Naive thymus-derived CD8-positive, alpha-beta T cell (primary cell): Measurements from ENCODE around the gene FRMD5. TPM values are rescaled to one million over a fixed set of nuclear protein-coding genes. Genes with fewer than 3 reads are reported as not detected.

Experiments
- ATAC-seq, 2 donors: fragments of 150-1000 bp; cut with Tn5 transposase in 1 of 2; sonication (Bioruptor Pico), chemical (Tn5 transposase) in 1 of 2; 1 replicate in 1 of 2; 2 replicates in 1 of 2; pipeline ENCODE4 v1.10.0; 2021; ENCODE audit warnings: mild to moderate bottlenecking in 2 of 2, moderate library complexity in 2 of 2
- POLR2A ChIA-PET: fragments of 350-600 bp; sonication (Branson Sonifier 250); formaldehyde crosslinking; loops from one replicate; lab custom pipeline; 2021; ENCODE audit warnings: antibody characterized with exemption; lab: Charles Lee
- DNase-seq, 10 donors: peaks; one replicate each; pipeline versions ENCODE4 v3.0.0 to v3.0.0-alpha.2; 2020 to 2022
- H3K27ac Mint-ChIP-seq, 10 donors: one replicate each; pipeline ENCODE4 v1.8.0; 2020 to 2022; ENCODE audit warnings: mild to moderate bottlenecking in 10 of 10, mixed read lengths in 10 of 10, moderate library complexity in 4 of 10, inconsistent platforms in 1 of 10
- H3K27me3 Mint-ChIP-seq, 5 donors: one replicate each; pipeline ENCODE4 v1.8.0; 2021 to 2022; ENCODE audit warnings: mixed read lengths in 5 of 5
- H3K36me3 Mint-ChIP-seq, 3 donors: one replicate each; pipeline ENCODE4 v1.8.0; 2020 to 2022; ENCODE audit warnings: mixed read lengths in 3 of 3, mild to moderate bottlenecking in 2 of 3, inconsistent platforms in 1 of 3
- H3K4me1 Mint-ChIP-seq, 4 donors: one replicate each; pipeline ENCODE4 v1.8.0; 2021 to 2022; ENCODE audit warnings: mixed read lengths in 4 of 4
- H3K4me3 Mint-ChIP-seq, 10 donors: one replicate each; pipeline ENCODE4 v1.8.0; 2020 to 2022; ENCODE audit warnings: mild to moderate bottlenecking in 10 of 10, mixed read lengths in 10 of 10, moderate library complexity in 6 of 10, inconsistent platforms in 1 of 10
- H3K9me3 Mint-ChIP-seq, 9 donors: one replicate each; pipeline ENCODE4 v1.8.0; 2020 to 2022; ENCODE audit warnings: mixed read lengths in 9 of 9, mild to moderate bottlenecking in 3 of 9, inconsistent platforms in 1 of 9, moderate library complexity in 1 of 9
- polyA plus RNA-seq, 3 donors: library from polyadenylated mRNA; unstranded; fragments of 300-500 nt; fragmentation: Illumina TruSeq; gene quantifications; one replicate each; pipeline ENCODE4 v1.2.3, GENCODE V29; 2021
- total RNA-seq, 8 experiments: library from RNA in 2 of 8; stranded (reverse) in 2 of 8; gene quantifications; one replicate each; pipeline ENCODE4 v1.2.3 and lab custom pipeline; 2021 to 2026

The FRMD5 gene
- total and polyA plus RNA-seq, 5 experiments from 2014 or later, result 0.14 to 0.21 (median 0.18) TPM; not detected in 1

- Mint-ChIP-seq H3K36me3 (no peaks in the 10 kb centered on the region), H3K9me3 (no peaks in the 10 kb centered on the region), H3K27me3 (peaks cover 17 to 72% (median 50%) of the 10 kb centered on the region in 5 donors), H3K4me3 (no peak overlapping the region), H3K4me1 (peaks cover 9 to 15% (median 10%) of the 10 kb centered on the region in 4 donors), H3K27ac (no peak overlapping the region)
- DNase-seq (no peak), ATAC-seq (no peak)
- POLR2A ChIA-PET, result no interaction called here
Observed at GRCh38 chr15:44199393-44199792, 4.3 kb upstream of the FRMD5 start.

GRCh38 chr15:44194323-44195150, 534 bp downstream of the FRMD5 start:
- Mint-ChIP-seq H3K4me1 (peaks cover 9 to 22% (median 19%) of the 10 kb centered on the region in 4 donors), H3K4me3 (peak overlapping the region; percentile 85 to 96 (median 91)), H3K36me3 (no peaks in the 10 kb centered on the region), H3K27ac (peak overlapping the region in 1 of 10 donors; percentile 75), H3K27me3 (peaks cover 35 to 68% (median 59%) of the 10 kb centered on the region in 5 donors), H3K9me3 (no peaks in the 10 kb centered on the region)
- POLR2A ChIA-PET, result interaction anchor here (0.8 kb wide), 1 partner anchor 9 kb away, joined by 3 read pairs; no protein-coding TSS in a partner anchor
- ATAC-seq (peak; percentile 48 to 52), DNase-seq (peak; percentile 11 to 76 (median 36))

- H3K4me3 Mint-ChIP-seq, result peak overlapping the region; percentile 68 to 88 (median 80)
- peak overlapping the region in 1 of 10 donors; percentile 61 for H3K27ac Mint-ChIP-seq
- no peak for ATAC-seq
- peak in 1 of 10 donors; percentile 3 for DNase-seq
- POLR2A ChIA-PET, result no interaction called here
- no peaks in the 10 kb centered on the region for H3K9me3 Mint-ChIP-seq
- H3K4me1 Mint-ChIP-seq, result peaks cover 9 to 22% (median 19%) of the 10 kb centered on the region in 4 donors
- peaks cover 32 to 63% (median 55%) of the 10 kb centered on the region in 5 donors for H3K27me3 Mint-ChIP-seq
- no peaks in the 10 kb centered on the region for H3K36me3 Mint-ChIP-seq
Observed at GRCh38 chr15:44193651-44194322, 1.3 kb downstream of the FRMD5 start.

- no peaks in the 10 kb centered on the region for H3K36me3 Mint-ChIP-seq
- no peaks in the 10 kb centered on the region for H3K9me3 Mint-ChIP-seq
- H3K27ac Mint-ChIP-seq, result no peak overlapping the region
- ATAC-seq, result no peak
- peaks cover 0 to 6% (median 2%) of the 10 kb centered on the region in 4 donors for H3K4me1 Mint-ChIP-seq
- no peak overlapping the region for H3K4me3 Mint-ChIP-seq
- H3K27me3 Mint-ChIP-seq, result peaks cover 21 to 44% (median 32%) of the 10 kb centered on the region in 5 donors
- DNase-seq, result no peak
- POLR2A ChIA-PET, result no interaction called here
Observed at GRCh38 chr15:44188795-44189194, 6.3 kb downstream of the FRMD5 start.

- POLR2A ChIA-PET, result no interaction called here
- DNase-seq (no peak), ATAC-seq (no peak)
- H3K27me3 Mint-ChIP-seq, result peaks cover 7 to 25% (median 17%) of the 10 kb centered on the region in 5 donors
- H3K27ac Mint-ChIP-seq, result no peak overlapping the region
- no peaks in the 10 kb centered on the region for H3K36me3 Mint-ChIP-seq
- no peak overlapping the region for H3K4me3 Mint-ChIP-seq
- no peaks in the 10 kb centered on the region for H3K9me3 Mint-ChIP-seq
- H3K4me1 Mint-ChIP-seq, result no peaks in the 10 kb centered on the region
Observed at GRCh38 chr15:44186705-44187104, 8.4 kb downstream of the FRMD5 start.

- H3K4me1 Mint-ChIP-seq, result no peaks in the 10 kb centered on the region
- no peaks in the 10 kb centered on the region for H3K9me3 Mint-ChIP-seq
- DNase-seq (no peak), ATAC-seq (no peak)
- no peak overlapping the region for H3K4me3 Mint-ChIP-seq
- peaks cover 0 to 12% (median 4%) of the 10 kb centered on the region in 5 donors for H3K27me3 Mint-ChIP-seq
- POLR2A ChIA-PET, result no interaction called here
- H3K36me3 Mint-ChIP-seq, result no peaks in the 10 kb centered on the region
- H3K27ac Mint-ChIP-seq, result no peak overlapping the region
Observed at GRCh38 chr15:44183363-44183762, 11.7 kb downstream of the FRMD5 start.

GRCh38 chr15:44181410-44181809, 13.7 kb downstream of the FRMD5 start:
- no peaks in the 10 kb centered on the region for H3K36me3 Mint-ChIP-seq
- no peak for ATAC-seq

GRCh38 chr15:44177139-44177538, 17.9 kb downstream of the FRMD5 start:
- ATAC-seq (no peak), DNase-seq (no peak)
- H3K27me3 Mint-ChIP-seq, result peaks cover 7 to 30% (median 11%) of the 10 kb centered on the region in 5 donors
- no peaks in the 10 kb centered on the region for H3K4me1 Mint-ChIP-seq
- H3K9me3 Mint-ChIP-seq, result no peaks in the 10 kb centered on the region
- H3K27ac Mint-ChIP-seq, result no peak overlapping the region
- H3K4me3 Mint-ChIP-seq, result no peak overlapping the region
- POLR2A ChIA-PET, result no interaction called here
- no peaks in the 10 kb centered on the region for H3K36me3 Mint-ChIP-seq

More at GRCh38 chr15:44181410-44181809, 13.7 kb downstream of the FRMD5 start:
- Mint-ChIP-seq H3K4me3 (no peak overlapping the region), H3K27ac (no peak overlapping the region), H3K27me3 (peaks cover 0 to 15% (median 2%) of the 10 kb centered on the region in 5 donors), H3K9me3 (no peaks in the 10 kb centered on the region), H3K4me1 (no peaks in the 10 kb centered on the region)
- POLR2A ChIA-PET, result interaction anchor here (0.5 kb wide), 1 partner anchor 432 kb away, joined by 3 read pairs; no protein-coding TSS in a partner anchor
- no peak for DNase-seq

- POLR2A ChIA-PET, result no interaction called here
- peaks cover 13 to 29% (median 15%) of the 10 kb centered on the region in 5 donors for H3K27me3 Mint-ChIP-seq
- no peaks in the 10 kb centered on the region for H3K4me1 Mint-ChIP-seq
- DNase-seq, result no peak
- ATAC-seq, result no peak
- H3K36me3 Mint-ChIP-seq, result no peaks in the 10 kb centered on the region
- H3K27ac Mint-ChIP-seq, result no peak overlapping the region
- no peak overlapping the region for H3K4me3 Mint-ChIP-seq
- H3K9me3 Mint-ChIP-seq, result no peaks in the 10 kb centered on the region
Observed at GRCh38 chr15:44173813-44174212, 21.3 kb downstream of the FRMD5 start.

- no peaks in the 10 kb centered on the region for H3K9me3 Mint-ChIP-seq
- H3K4me3 Mint-ChIP-seq, result no peak overlapping the region
- no peak for DNase-seq
- H3K4me1 Mint-ChIP-seq, result peaks cover 0 to 2% (median 0%) of the 10 kb centered on the region in 4 donors
- no peaks in the 10 kb centered on the region for H3K36me3 Mint-ChIP-seq
- peaks cover 15 to 27% (median 20%) of the 10 kb centered on the region in 5 donors for H3K27me3 Mint-ChIP-seq
- no peak for ATAC-seq
- H3K27ac Mint-ChIP-seq, result no peak overlapping the region
- POLR2A ChIA-PET, result no interaction called here
Observed at GRCh38 chr15:44163370-44163769, 31.7 kb downstream of the FRMD5 start.

GRCh38 chr15:44160796-44161195, 34.3 kb downstream of the FRMD5 start:
- peaks cover 15 to 31% (median 18%) of the 10 kb centered on the region in 5 donors for H3K27me3 Mint-ChIP-seq
- ATAC-seq, result no peak
- H3K4me1 Mint-ChIP-seq, result peaks cover 0 to 2% (median 0%) of the 10 kb centered on the region in 4 donors
- POLR2A ChIA-PET, result no interaction called here
- DNase-seq, result no peak
- no peak overlapping the region for H3K4me3 Mint-ChIP-seq
- H3K9me3 Mint-ChIP-seq, result no peaks in the 10 kb centered on the region
- no peak overlapping the region for H3K27ac Mint-ChIP-seq
- no peaks in the 10 kb centered on the region for H3K36me3 Mint-ChIP-seq

- Mint-ChIP-seq H3K9me3 (no peaks in the 10 kb centered on the region), H3K4me3 (no peak overlapping the region), H3K4me1 (peaks cover 0 to 2% (median 0%) of the 10 kb centered on the region in 4 donors), H3K27ac (peak overlapping the region in 1 of 10 donors; percentile 7), H3K27me3 (peaks cover 15 to 31% (median 22%) of the 10 kb centered on the region in 5 donors), H3K36me3 (no peaks in the 10 kb centered on the region)
- ATAC-seq, result no peak
- POLR2A ChIA-PET, result no interaction called here
- DNase-seq, result no peak
Observed at GRCh38 chr15:44159492-44159891, 35.6 kb downstream of the FRMD5 start.

GRCh38 chr15:44158111-44158510, 37.0 kb downstream of the FRMD5 start:
- POLR2A ChIA-PET, result no interaction called here
- no peaks in the 10 kb centered on the region for H3K9me3 Mint-ChIP-seq
- H3K36me3 Mint-ChIP-seq, result no peaks in the 10 kb centered on the region
- no peak overlapping the region for H3K4me3 Mint-ChIP-seq
- peaks cover 19 to 32% (median 24%) of the 10 kb centered on the region in 5 donors for H3K27me3 Mint-ChIP-seq
- no peak overlapping the region for H3K27ac Mint-ChIP-seq
- peaks cover 0 to 2% (median 0%) of the 10 kb centered on the region in 4 donors for H3K4me1 Mint-ChIP-seq
- ATAC-seq (no peak), DNase-seq (no peak)
